ENCODE results near the gene AHDC1. TPM values are rescaled to one million over a fixed set of nuclear protein-coding genes. Genes with fewer than 3 reads are reported as not detected.
"Not testable (repeated sequence)": the region's sequence is repeated elsewhere in the genome, so short reads cannot be mapped to it uniquely, and the experiment has no call there.

Gene AHDC1
- total and polyA plus RNA-seq, 8 donors, result 10.4 to 27.5 (median 14.9) TPM

- intact Hi-C loops (cut with DNase I), result no loop called here
- Histone ChIP-seq H3K4me1 (no peaks in the 10 kb centered on the region), H3K9me3 (no peaks in the 10 kb centered on the region), H3K36me3 (no peaks in the 10 kb centered on the region), H3K27ac (no peak overlapping the region), H3K4me3 (no peak overlapping the region), H3K27me3 (no peaks in the 10 kb centered on the region)
- no peak for TF ChIP-seq CTCF (IDR thresholded peaks at IDR 0.05)
- no peak for FAIRE-seq
- ATAC-seq, result no peak
- 90 to 93% methylated on average over 4 of the region's 4 CpGs for WGBS, 2 donors
- no peak for DNase-seq
These were observed 41.1 kb upstream of the AHDC1 start for GRCh38 chr1:27645071-27645415.

GRCh38 chr1:27644369-27645070 is 40.6 kb upstream of the AHDC1 start:
- Histone ChIP-seq H3K4me3 (no peak overlapping the region), H3K27me3 (no peaks in the 10 kb centered on the region), H3K4me1 (no peaks in the 10 kb centered on the region), H3K9me3 (no peaks in the 10 kb centered on the region), H3K36me3 (no peaks in the 10 kb centered on the region), H3K27ac (no peak overlapping the region)
- intact Hi-C loops (cut with DNase I), result no loop called here
- ATAC-seq (no peak), DNase-seq (no peak), FAIRE-seq (no peak)
- 75 to 80% methylated on average over 5 of the region's 5 CpGs for WGBS, 2 donors
- TF ChIP-seq CTCF (IDR thresholded peaks at IDR 0.05), result no peak

- H3K36me3 ChIP-seq, result no peaks in the 10 kb centered on the region
- ATAC-seq (peak; percentile 72 to 96 (median 92)), DNase-seq (peak in 4 of 6 donors; percentile 38 to 75 (median 61)), FAIRE-seq (no peak)
- H3K4me1 ChIP-seq, result no peaks in the 10 kb centered on the region
- 21 to 25% methylated on average over 13 of the region's 13 CpGs for WGBS, 2 donors
- no peaks in the 10 kb centered on the region for H3K9me3 ChIP-seq
- no peak overlapping the region for H3K4me3 ChIP-seq
- no peak overlapping the region for H3K27ac ChIP-seq
- H3K27me3 ChIP-seq, result no peaks in the 10 kb centered on the region
- TF ChIP-seq CTCF (IDR thresholded peaks at IDR 0.05), result peak; percentile 61 to 82 (median 72)
- intact Hi-C loops (cut with DNase I), result no loop called here
These were observed 39.8 kb upstream of the AHDC1 start for GRCh38 chr1:27643600-27644368.

GRCh38 chr1:27640514-27640913 is 36.6 kb upstream of the AHDC1 start:
- H3K27me3 ChIP-seq; intact Hi-C loops (cut with DNase I); ATAC-seq; FAIRE-seq; DNase-seq; H3K4me1 ChIP-seq; H3K36me3 ChIP-seq; H3K27ac ChIP-seq; H3K4me3 ChIP-seq; H3K9me3 ChIP-seq: not testable (repeated sequence)
- WGBS, 2 donors, result 78 to 84% methylated on average over 9 of the region's 9 CpGs

- Histone ChIP-seq H3K36me3 (no peaks in the 10 kb centered on the region), H3K4me1 (no peaks in the 10 kb centered on the region), H3K27ac (no peak overlapping the region), H3K9me3 (no peaks in the 10 kb centered on the region), H3K27me3 (no peaks in the 10 kb centered on the region), H3K4me3 (no peak overlapping the region)
- no peak for DNase-seq
- ATAC-seq, result no peak
- no peak for TF ChIP-seq CTCF (IDR thresholded peaks at IDR 0.05)
- WGBS, 2 donors, result 95 to 96% methylated on average over 2 of the region's 2 CpGs
- FAIRE-seq, result no peak
- intact Hi-C loops (cut with DNase I), result no loop called here
These were observed 34.9 kb upstream of the AHDC1 start for GRCh38 chr1:27638805-27639204.

Data from pancreas (tissue), 10 donors.